ENCODE data around the gene ZDHHC14.

DNA sequence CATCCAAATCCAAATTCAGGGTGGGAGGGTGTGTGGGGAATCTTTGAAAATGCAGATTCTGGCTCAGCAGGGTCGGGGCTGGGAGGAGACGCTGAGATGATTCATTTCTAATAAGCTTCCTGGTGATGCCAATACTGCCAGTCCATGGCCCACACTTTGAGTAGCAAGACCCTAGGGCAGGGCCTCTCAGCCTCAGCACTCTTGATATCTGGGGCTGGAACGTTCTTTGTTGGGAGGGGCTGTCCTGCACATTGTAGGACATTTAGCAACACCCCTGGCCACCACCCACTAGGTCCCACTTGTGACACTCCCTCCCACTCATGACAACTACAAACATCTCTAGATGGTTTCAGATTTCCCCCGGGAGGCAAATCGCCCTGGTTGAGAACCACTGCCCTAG, 191.0 kb downstream of the ZDHHC14 start:
- no peak for TF ChIP-seq POLR2A (IDR thresholded peaks at IDR 0.05)
- TF ChIP-seq, protein P1, sequence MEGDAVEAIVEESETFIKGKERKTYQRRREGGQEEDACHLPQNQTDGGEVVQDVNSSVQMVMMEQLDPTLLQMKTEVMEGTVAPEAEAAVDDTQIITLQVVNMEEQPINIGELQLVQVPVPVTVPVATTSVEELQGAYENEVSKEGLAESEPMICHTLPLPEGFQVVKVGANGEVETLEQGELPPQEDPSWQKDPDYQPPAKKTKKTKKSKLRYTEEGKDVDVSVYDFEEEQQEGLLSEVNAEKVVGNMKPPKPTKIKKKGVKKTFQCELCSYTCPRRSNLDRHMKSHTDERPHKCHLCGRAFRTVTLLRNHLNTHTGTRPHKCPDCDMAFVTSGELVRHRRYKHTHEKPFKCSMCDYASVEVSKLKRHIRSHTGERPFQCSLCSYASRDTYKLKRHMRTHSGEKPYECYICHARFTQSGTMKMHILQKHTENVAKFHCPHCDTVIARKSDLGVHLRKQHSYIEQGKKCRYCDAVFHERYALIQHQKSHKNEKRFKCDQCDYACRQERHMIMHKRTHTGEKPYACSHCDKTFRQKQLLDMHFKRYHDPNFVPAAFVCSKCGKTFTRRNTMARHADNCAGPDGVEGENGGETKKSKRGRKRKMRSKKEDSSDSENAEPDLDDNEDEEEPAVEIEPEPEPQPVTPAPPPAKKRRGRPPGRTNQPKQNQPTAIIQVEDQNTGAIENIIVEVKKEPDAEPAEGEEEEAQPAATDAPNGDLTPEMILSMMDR (IDR thresholded peaks at IDR 0.05) = no peak

All from prostate gland (tissue), 2 donors.